ENCODE data around the gene PRRC2C. TPM values are rescaled to one million over a fixed set of nuclear protein-coding genes. Genes with fewer than 3 reads are reported as not detected.

The PRRC2C gene
- total RNA-seq, 1 experiment from 2014 or later = 199 TPM

GRCh38 chr1:171470726-171471125 is 14.6 kb upstream of the PRRC2C start:
- Histone ChIP-seq H3K4me2 (ENCODE audit: low read length) (no peak overlapping the region), H3K9me3 (ENCODE audit: low read length) (no peaks in the 10 kb centered on the region), H3K9me2 (replicated peaks; ENCODE audit: low read length) (no peaks in the 10 kb centered on the region), H3F3A (ENCODE audit: low read length, unreplicated experiment) (no peaks in the 10 kb centered on the region), H3K27me3 (ENCODE audit: low read length) (no peaks in the 10 kb centered on the region), H3K4me3 (ENCODE audit: low read length) (no peak overlapping the region), H3K79me2 (ENCODE audit: low read length) (no peaks in the 10 kb centered on the region), H2AFZ (ENCODE audit: low read length) (no peak overlapping the region), H3K27ac (ENCODE audit: low read length) (no peak overlapping the region), H4K20me1 (ENCODE audit: low read length) (no peaks in the 10 kb centered on the region), H3K36me3 (ENCODE audit: low read depth, low read length) (no peaks in the 10 kb centered on the region), H3K4me1 (ENCODE audit: insufficient read depth, low read length) (peaks cover 16% of the 10 kb centered on the region), H3K9ac (ENCODE audit: low read length) (no peak overlapping the region)
- intact Hi-C loops (cut with micrococcal nuclease) = no loop called here
- no TSS peak for BruUV-seq (replicated peaks)
- ATAC-seq = no peak
- no peak for DNase-seq
- CTCF ChIA-PET = no interaction called here
- TF ChIP-seq EZH2 (IDR thresholded peaks at IDR 0.05; ENCODE audit: low read length, unreplicated experiment) (no peak), CTCF (conservative IDR thresholded peaks at IDR 0.05; ENCODE audit: low read depth, low read length) (no peak), EZH2phosphoT487 (IDR thresholded peaks at IDR 0.05; ENCODE audit: borderline replicate concordance, low read length) (no peak)
- POLR2A ChIA-PET (ENCODE audit: unreplicated experiment) = no interaction called here

GRCh38 chr1:171472183-171472647 is 13.1 kb upstream of the PRRC2C start:
- Histone ChIP-seq H3K4me2 (ENCODE audit: low read length) (no peak overlapping the region), H3K27me3 (ENCODE audit: low read length) (no peaks in the 10 kb centered on the region), H3K79me2 (ENCODE audit: low read length) (no peaks in the 10 kb centered on the region), H3K4me3 (ENCODE audit: low read length) (no peak overlapping the region), H3K4me1 (ENCODE audit: insufficient read depth, low read length) (peaks cover 16% of the 10 kb centered on the region), H2AFZ (ENCODE audit: low read length) (no peak overlapping the region), H3K9ac (ENCODE audit: low read length) (no peak overlapping the region), H3K9me3 (ENCODE audit: low read length) (no peaks in the 10 kb centered on the region), H3F3A (ENCODE audit: low read length, unreplicated experiment) (no peaks in the 10 kb centered on the region), H3K27ac (ENCODE audit: low read length) (no peak overlapping the region), H3K9me2 (replicated peaks; ENCODE audit: low read length) (no peaks in the 10 kb centered on the region), H3K36me3 (ENCODE audit: low read depth, low read length) (no peaks in the 10 kb centered on the region), H4K20me1 (ENCODE audit: low read length) (no peaks in the 10 kb centered on the region)
- ChIA-PET CTCF (interaction anchor here (0.7 kb wide), 1 partner anchor 13 kb away, joined by 7 read pairs; the partner anchor contains the start of gene PRRC2C), POLR2A (ENCODE audit: unreplicated experiment) (no interaction called here)
- intact Hi-C loops (cut with micrococcal nuclease) = no loop called here
- ATAC-seq (no peak), DNase-seq (no peak)
- BruUV-seq (replicated peaks) = no TSS peak
- TF ChIP-seq CTCF (conservative IDR thresholded peaks at IDR 0.05; ENCODE audit: low read depth, low read length) = no peak
- no peak for TF ChIP-seq EZH2phosphoT487 (IDR thresholded peaks at IDR 0.05; ENCODE audit: borderline replicate concordance, low read length)
- no peak for TF ChIP-seq EZH2 (IDR thresholded peaks at IDR 0.05; ENCODE audit: low read length, unreplicated experiment)

- H3K27me3 ChIP-seq (ENCODE audit: low read length) = no peaks in the 10 kb centered on the region
- no TSS peak for BruUV-seq (replicated peaks)
- DNase-seq = no peak
- no peaks in the 10 kb centered on the region for H3K9me2 ChIP-seq (replicated peaks; ENCODE audit: low read length)
- intact Hi-C loops (cut with micrococcal nuclease) = loop anchor here (2.0 kb wide), 1 partner anchor 20 kb away; no protein-coding TSS in a partner anchor
- no peaks in the 10 kb centered on the region for H3K4me1 ChIP-seq (ENCODE audit: insufficient read depth, low read length)
- H3K79me2 ChIP-seq (ENCODE audit: low read length) = no peaks in the 10 kb centered on the region
- H3K9ac ChIP-seq (ENCODE audit: low read length) = no peak overlapping the region
- TF ChIP-seq EZH2phosphoT487 (IDR thresholded peaks at IDR 0.05; ENCODE audit: borderline replicate concordance, low read length) (no peak), EZH2 (IDR thresholded peaks at IDR 0.05; ENCODE audit: low read length, unreplicated experiment) (no peak), CTCF (conservative IDR thresholded peaks at IDR 0.05; ENCODE audit: low read depth, low read length) (no peak)
- ChIA-PET CTCF (interaction anchor here (1.1 kb wide), 1 partner anchor 8 kb away, joined by 5 read pairs; no protein-coding TSS in a partner anchor), POLR2A (ENCODE audit: unreplicated experiment) (no interaction called here)
- no peaks in the 10 kb centered on the region for H3K9me3 ChIP-seq (ENCODE audit: low read length)
- no peaks in the 10 kb centered on the region for H3K36me3 ChIP-seq (ENCODE audit: low read depth, low read length)
- H3F3A ChIP-seq (ENCODE audit: low read length, unreplicated experiment) = no peaks in the 10 kb centered on the region
- no peak overlapping the region for H3K4me2 ChIP-seq (ENCODE audit: low read length)
- no peaks in the 10 kb centered on the region for H4K20me1 ChIP-seq (ENCODE audit: low read length)
- no peak overlapping the region for H3K27ac ChIP-seq (ENCODE audit: low read length)
- H3K4me3 ChIP-seq (ENCODE audit: low read length) = no peak overlapping the region
- no peak for ATAC-seq
- no peak overlapping the region for H2AFZ ChIP-seq (ENCODE audit: low read length)
Measured at GRCh38 chr1:171476829-171477228, 8.5 kb upstream of the PRRC2C start.

All from PC-3 (cell line).